AG09319 (cell line): ENCODE data around the gene LEO1.

ENCODE experiments used
- DNase-seq: peaks from one replicate; pipeline ENCODE4 v3.0.0-alpha.2; 2010; ENCODE audit warnings: low read depth; ENCODE audit errors: extremely low read depth
- TF ChIP-seq, protein P1 (sequence below): IDR thresholded peaks from 2 replicates; pipeline ENCODE4 v1.5.1; 2011; ENCODE audit warnings: low read depth, mild to moderate bottlenecking, inconsistent platforms, low read length, moderate library complexity

LEO1 gene

GRCh38 chr15:51908316-51908715, 63.3 kb downstream of the LEO1 start:
- DNase-seq: no peak
- TF ChIP-seq, protein P1, sequence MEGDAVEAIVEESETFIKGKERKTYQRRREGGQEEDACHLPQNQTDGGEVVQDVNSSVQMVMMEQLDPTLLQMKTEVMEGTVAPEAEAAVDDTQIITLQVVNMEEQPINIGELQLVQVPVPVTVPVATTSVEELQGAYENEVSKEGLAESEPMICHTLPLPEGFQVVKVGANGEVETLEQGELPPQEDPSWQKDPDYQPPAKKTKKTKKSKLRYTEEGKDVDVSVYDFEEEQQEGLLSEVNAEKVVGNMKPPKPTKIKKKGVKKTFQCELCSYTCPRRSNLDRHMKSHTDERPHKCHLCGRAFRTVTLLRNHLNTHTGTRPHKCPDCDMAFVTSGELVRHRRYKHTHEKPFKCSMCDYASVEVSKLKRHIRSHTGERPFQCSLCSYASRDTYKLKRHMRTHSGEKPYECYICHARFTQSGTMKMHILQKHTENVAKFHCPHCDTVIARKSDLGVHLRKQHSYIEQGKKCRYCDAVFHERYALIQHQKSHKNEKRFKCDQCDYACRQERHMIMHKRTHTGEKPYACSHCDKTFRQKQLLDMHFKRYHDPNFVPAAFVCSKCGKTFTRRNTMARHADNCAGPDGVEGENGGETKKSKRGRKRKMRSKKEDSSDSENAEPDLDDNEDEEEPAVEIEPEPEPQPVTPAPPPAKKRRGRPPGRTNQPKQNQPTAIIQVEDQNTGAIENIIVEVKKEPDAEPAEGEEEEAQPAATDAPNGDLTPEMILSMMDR: no peak

- TF ChIP-seq, protein P1: no peak
- DNase-seq: no peak
These were observed 64.3 kb downstream of the LEO1 start for GRCh38 chr15:51907136-51907862.

GRCh38 chr15:51904931-51905330, 66.6 kb downstream of the LEO1 start:
- DNase-seq: no peak
- TF ChIP-seq, protein P1: no peak

DNA sequence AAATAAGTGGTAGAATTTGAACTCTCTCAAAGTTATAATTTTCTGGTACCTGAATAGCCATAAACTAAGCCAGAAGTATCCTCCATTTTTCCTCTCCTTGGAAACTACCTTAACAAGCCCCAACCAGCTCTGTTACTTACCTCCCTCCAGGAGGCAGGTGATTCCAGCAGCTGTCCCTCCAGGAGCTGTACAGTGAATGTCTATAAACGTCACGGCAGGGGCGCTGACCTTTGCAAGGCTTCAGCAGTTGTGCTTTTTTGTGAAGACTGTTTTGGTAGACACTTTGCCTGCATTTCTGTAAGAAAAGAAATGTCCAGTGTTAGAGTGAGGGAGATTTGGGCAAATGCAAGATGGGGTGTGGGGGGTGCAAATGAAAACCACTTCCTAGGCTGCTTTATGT, 67.2 kb downstream of the LEO1 start:
- no peak for DNase-seq
- TF ChIP-seq, protein P1: no peak

- TF ChIP-seq, protein P1: no peak
- DNase-seq: no peak
These were observed 82.1 kb downstream of the LEO1 start for GRCh38 chr15:51889486-51889885.

DNA sequence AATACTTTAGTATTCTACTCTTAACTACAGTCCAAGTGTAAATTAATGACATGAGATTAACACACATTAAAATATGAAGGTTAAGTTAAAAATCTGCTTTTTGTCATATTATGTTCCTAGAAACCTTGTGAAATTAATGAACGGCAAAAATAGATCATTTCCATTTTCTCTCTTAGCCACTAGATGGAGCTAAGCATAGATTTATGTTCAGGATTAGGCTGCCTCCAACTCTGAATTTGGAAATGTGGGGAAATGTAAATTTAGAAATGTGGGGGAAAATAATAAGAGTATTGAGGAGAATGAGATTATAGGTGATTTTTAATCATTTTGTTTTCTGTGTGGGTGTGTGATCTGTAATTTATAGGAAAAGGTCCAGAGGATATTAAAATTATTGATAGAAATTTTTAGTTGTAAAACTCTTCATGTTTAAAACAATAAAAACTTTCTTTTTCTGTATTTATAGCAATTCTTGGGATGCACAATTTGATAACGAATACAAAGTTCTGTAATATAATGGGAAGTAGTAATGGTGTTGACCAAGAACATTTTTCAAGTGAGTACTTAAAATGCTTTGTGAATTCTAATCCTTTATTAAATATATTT, 82.9 kb downstream of the LEO1 start:
- no peak for DNase-seq
- TF ChIP-seq, protein P1: peak; percentile 60
